Measurements from ENCODE around the gene CXorf58. TPM values are rescaled to one million over a fixed set of nuclear protein-coding genes. Genes with fewer than 3 reads are reported as not detected.
"Not testable (repeated sequence)": the region's sequence is repeated elsewhere in the genome, so short reads cannot be mapped to it uniquely, and the experiment has no call there.

CXorf58 gene, protein sequence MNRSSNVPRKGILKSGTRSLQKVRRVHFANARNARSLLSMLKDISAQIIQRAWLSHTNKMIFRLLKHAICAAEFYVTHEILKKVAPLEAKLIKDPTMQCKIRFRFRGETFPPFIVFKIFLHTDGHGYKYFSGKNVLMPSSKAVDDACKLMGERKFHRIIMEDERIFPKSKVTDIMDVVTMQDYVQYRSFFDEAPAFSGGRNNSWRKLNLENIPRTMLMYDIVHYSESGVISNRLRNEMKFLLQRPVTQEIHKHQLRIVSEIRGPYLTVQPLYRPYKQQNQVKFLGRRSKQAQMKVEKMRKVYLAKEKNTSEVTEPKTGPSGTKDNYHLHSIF
- total RNA-seq = 0.32 TPM
- long read RNA-seq = 0 reads

DNA sequence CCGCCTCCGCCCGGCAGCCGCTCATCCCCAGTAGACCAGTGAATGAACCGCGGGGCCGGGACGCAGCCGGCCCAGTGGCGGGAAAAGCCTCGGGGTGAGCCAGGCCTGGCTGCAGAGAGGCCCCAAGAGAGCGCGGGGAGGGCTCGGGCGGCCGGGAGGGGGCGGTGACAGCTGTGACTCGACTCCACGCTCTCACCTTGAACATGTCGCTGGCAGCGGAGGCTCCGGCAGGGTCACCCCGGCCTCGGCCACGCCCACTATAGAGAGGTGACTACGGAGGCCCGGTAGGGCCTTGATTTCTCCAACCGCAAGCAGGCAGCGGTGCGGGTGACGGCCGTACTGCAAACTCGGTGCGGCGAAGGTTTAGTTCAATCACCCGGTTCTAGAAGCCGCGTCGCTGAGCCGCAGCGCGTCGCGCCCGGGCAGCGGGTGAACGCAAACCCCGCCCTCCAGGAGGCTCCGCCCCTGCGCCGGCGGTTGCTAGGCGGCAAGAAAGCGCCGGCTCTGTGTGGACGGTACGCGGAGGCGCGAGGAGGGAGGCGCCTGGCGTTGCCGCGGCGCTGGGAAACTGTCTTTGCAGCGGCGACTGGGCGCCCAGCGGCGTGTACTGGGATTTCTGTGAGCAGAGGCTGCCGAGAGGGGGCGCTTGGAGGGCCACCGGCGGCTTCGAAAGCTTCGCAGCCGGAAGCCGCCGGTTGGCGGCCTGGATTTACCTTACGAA, at the start of gene CXorf58, which contains the start of gene APOO:
Gene CXorf58, plus strand, starts transcription at position 509 of the 721 bp plus-strand sequence. CDS start 2,297 bp downstream, outside the sequence.
Gene APOO, minus strand, starts transcription at position 441 of the 721 bp plus-strand sequence. Its CDS starts 236 bp downstream, at position 205.
- ATAC-seq = peak; percentile 98
- intact Hi-C loops (cut with DNase I) = loop anchor here (1.0 to 2.0 kb wide), 3 partner anchors 117 to 240 kb away; partner anchors contain the start of genes EIF2S3 and PRDX4
- peak; percentile 96 for DNase-seq (ENCODE audit: missing footprints)

DNA sequence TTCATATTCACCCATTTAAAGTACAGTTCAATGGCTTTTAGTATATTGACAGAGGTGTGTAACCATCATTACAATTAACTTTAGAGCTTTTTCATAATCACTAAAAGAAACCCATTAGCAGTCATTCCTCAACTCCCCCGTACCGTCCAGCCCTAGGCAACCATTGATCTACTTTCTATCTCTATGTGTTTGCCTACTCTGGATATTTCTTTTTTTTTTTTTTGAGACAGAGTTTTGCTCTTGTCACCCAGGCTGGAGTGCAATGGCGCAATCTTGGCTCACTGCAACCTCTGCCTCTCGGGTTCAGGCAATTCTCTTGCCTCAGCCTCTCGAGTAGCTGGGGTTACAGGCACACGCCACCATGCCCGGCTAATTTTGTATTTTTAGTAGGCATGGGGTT, 48.6 kb upstream of the CXorf58 start:
- ATAC-seq; DNase-seq (ENCODE audit: missing footprints); intact Hi-C loops (cut with DNase I): not testable (repeated sequence)

DNA sequence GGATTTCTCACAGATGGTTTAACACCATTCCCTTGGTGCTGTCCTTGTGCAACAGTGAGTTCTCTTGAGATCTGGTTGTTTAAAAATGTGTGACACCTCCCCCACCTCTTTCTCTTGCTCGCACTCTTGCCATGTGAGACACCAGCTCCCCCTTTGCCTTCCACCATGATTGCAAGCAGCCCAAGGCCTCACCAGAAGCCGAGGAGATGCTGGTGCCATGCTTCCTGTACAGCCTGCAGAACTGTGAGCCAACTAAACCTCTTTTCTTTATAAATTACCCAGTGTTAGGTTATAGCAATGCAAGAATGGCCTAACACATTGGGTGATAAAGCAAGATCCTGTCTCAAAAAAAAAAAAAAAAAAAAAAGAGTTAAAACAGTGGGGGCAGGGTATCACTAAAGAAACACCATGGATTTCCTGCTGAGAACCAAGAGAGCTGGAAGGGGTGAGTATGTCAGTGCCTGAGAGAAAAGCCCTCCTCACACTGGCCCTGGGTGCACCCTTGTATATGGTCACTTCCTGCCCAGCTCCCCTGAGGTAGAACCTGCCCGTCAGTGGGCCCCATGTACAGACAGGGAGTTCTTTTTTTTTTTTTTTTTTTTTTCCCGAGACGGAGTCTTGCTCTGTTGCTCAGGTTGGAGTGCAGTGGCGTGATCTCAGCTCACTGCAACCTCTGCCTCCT, 46.5 kb upstream of the CXorf58 start:
- no peak for ATAC-seq
- no peak for DNase-seq (ENCODE audit: missing footprints)
- intact Hi-C loops (cut with DNase I) = no loop called here

DNA sequence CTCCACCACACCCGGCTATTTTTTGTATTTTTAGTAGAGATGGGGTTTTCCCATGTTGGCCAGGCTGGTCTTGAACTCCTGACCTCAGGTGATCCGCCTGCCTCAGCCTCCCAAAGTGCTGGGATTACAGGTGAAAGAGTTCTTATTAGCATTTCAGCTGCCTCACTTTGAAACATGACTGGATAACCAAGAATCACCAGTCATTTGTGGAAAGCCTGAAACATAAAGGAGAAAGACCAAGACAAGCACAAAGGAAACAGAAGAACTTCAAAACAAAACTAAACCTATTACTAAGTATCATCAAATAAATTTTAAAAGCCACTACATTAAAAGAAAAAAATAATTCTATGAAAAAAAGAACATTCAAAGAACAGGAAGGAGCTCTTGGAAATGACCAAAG, 45.9 kb upstream of the CXorf58 start:
- ATAC-seq; intact Hi-C loops (cut with DNase I); DNase-seq (ENCODE audit: missing footprints): not testable (repeated sequence)

DNA sequence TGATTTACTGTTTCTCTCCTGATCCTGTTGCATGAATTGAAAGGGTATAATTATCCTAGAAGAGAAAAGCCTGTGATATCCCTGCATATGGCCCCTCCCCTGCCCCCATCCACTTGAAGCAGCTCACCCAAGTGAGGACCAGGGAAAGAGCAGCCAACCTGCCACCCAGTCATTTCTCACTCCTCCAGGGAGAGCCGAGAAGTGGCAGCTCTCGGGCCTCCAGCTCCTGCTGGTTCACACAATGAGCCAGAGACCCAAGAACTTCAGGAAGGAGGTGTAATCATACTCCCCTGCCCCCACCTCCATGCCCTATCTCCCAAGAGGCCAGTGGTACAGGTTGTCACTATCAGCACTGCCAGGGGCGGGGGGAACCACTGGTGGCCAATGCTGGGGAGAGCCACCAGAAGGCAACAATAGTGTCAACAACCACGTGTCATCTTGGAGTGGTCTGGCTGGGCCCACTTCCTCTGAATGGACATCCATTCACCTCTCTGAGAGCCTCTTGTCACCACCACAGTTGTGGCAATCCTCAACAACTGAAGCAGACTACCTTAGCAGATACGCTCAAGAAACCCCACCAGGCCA, 43.0 kb upstream of the CXorf58 start:
- intact Hi-C loops (cut with DNase I) = no loop called here
- DNase-seq (ENCODE audit: missing footprints) (no peak), ATAC-seq (no peak)

DNA sequence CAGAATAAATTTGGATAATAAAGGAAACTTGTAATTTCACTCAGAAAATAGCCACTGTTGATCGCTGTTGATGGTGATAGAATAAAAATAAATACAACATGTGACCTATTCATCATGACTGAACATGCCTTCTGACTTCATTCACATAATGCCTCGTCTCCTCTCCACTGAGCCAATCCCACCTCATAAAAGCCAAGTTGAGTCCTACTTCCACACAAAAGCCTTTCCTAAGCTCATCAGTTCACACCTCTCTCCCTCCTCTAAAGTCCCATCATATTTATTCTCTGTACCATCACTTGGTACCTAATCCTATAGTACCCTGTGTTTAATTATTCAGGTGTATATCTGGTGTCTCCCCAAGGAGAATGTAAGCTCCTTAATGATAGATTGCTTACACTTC, 37.8 kb upstream of the CXorf58 start:
- intact Hi-C loops (cut with DNase I) = no loop called here
- no peak for DNase-seq (ENCODE audit: missing footprints)
- ATAC-seq = no peak

DNA sequence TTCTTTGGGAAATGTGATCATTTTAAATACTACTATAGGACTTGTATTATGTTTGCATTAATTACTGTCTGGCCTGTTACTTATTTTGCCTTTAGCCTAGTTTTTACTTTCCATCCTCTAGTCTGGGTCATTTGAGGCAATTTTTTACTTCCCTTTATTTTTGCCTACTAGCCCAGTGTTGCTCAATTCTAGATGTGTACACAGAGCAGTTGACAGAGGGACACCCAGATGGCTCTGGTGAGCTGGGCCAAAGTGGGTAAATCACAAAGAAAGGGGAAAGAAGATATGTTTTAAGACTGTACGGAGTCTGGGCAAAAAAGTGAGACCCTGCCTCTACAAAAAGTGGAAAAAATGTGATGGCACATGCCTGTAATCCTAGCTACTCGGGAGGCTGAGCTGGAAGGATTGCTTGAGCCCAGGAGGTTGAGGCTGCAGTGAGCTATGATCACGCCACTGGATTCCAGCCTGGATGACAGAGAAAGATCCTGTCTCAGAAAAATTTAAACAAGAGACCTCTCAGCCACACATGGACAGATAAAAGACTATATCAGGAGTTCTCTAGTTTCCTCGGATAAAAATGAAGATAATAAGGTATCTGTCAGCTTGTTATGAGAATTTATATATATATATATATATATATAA, 35.8 kb upstream of the CXorf58 start:
- no peak for ATAC-seq
- no peak for DNase-seq (ENCODE audit: missing footprints)
- intact Hi-C loops (cut with DNase I) = no loop called here

DNA sequence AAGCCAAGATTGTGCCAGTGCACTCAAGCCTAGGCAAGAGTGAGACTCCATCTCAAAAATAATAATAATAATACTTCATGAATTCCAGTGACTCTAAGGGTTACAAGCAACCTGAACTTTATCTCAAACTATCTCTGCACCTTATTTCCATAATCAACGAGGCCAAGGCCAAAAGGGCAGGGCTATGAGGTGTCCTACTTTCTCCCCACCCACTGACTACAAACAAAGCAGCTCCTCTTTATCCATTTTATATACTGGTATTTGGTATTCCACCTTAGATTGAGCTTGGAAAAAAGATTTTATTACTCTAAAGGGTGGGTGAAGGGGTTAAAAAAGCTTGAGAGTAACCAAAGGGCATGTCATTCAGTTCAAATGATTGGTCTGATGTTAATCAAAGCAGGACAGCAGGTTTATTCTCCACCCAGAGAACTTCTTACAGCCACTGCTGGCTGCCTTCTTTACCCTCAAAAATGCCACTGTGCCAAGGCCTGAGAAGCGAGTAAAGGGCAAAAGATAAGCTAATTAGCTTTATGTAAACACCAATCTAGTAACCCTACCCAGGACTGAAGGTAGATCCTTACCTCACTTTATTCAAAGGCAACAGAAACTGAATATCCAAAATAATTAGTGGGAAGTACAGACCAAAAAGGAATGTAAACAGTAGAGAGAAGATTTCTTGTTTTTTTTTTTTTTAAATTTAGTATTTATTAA, 28.3 kb upstream of the CXorf58 start:
- ATAC-seq (no peak), DNase-seq (ENCODE audit: missing footprints) (no peak)
- intact Hi-C loops (cut with DNase I) = no loop called here

DNA sequence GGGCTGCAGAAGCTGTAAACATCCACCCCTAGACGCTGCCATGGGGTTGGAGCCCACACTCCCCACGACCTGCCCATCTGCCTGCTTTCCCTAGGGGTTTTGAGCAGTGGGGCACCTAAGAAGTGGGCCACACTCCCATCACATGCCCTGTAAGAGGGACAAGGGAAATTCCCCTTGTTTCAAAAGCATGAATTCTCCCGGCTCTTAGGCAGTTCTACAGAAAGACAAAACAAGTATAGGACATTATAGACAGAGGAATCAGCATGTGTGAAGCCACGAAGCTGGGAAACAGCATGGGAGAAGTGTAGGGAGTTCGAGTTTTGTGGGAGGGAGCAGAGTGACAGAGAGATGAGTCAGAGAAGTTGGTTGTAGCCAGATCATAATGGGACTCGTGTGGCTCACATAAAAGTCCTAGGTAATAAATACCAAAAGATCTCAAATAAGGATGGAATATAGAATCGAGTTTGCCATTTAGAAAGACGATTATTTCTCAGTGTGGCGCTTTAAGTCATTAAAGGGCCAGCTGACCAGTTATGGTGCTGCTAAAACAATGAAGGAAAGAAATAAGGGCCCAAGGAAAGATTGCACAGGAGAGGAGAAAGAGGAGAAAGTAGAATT, 24.0 kb upstream of the CXorf58 start:
- DNase-seq (ENCODE audit: missing footprints) (no peak), ATAC-seq (no peak)
- intact Hi-C loops (cut with DNase I) = no loop called here

DNA sequence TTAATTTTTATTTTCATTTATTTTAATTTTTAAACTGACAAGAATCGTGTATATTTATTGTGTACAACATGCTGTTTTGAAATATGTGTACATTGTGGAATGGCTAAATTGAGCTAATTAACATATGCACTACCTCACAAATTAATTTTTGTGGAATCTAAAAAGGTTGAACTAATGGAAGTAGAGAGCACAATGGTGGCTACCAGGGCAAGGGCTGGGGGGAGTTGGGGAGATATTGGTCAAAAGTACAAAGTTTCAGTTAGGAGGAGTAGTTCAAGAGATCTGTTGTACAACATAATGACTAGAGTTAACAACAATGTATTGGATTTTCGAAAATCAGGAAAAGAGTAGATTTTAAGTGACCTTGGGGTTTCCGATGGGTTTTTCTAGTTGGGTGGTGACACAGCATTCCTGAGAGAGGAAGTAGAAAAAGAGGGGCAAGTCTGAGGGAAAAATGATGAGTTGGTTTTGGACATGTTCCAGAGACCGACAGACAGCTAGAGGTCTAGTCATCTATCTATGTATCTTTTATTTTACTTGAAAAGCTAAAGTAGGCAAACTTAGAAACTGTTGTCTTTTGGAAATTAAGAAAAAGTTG, 23.3 kb upstream of the CXorf58 start:
- DNase-seq (ENCODE audit: missing footprints) (no peak), ATAC-seq (no peak)
- intact Hi-C loops (cut with DNase I) = no loop called here

DNA sequence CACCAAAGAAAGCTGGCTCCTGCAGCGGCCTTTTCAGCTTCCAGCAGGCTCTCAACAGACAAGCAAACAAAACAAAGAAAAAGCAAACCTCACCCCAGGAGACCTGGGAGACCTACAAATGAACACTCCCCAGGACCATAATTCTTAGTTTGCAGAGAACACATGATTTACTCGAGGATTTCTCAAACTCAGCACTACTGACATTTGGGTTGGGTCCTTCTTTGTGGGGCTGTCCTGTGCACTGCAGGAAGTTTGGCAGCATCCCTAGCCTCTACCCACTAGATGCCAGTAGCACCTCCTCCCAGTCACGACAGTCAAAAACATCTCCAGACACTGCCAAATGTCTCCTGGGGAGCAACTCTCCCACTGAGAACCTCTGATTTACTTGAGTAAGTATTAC, 22.0 kb upstream of the CXorf58 start:
- DNase-seq (ENCODE audit: missing footprints) (no peak), ATAC-seq (no peak)
- intact Hi-C loops (cut with DNase I) = no loop called here

DNA sequence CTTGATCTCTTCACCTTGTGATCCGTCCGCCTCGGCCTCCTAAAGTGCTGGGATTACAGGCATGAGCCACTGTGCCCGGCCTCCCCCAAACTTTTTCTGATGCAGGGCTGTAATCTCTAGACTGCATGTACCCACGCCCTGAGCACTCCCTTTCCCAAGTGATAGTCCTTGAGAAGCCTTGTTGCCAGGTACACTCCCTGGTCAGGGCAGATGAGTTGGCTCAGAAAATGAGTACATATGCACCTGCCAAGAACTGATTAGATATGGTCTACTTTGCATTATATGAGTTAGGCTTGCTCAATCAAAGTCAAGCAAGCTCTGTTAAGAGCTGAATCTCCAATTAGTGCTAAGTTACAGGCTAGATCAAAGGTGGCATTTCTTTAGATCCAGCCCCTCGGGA, 20.4 kb upstream of the CXorf58 start:
- ATAC-seq (no peak), DNase-seq (ENCODE audit: missing footprints) (no peak)
- intact Hi-C loops (cut with DNase I) = no loop called here

DNA sequence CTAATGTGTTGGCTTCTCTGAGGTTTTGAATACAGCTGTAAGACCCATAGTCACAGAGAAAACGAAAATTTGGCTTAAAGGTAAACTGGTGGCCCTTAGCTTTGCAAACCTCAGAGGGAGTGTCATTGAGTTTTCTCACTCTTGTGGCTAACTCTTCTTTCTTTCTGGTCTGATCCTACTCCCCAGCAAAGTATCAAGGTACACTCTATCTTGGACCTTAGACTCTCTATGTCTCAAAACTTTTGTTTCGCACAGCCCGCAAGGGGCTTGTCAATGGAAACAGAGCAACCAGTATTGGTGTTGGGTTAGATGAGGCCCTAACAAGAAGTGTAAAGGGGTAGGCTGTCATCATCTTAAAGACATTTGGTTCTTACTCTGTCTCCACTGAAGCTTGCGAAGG, 19.9 kb upstream of the CXorf58 start:
- intact Hi-C loops (cut with DNase I) = no loop called here
- DNase-seq (ENCODE audit: missing footprints) (no peak), ATAC-seq (no peak)

DNA sequence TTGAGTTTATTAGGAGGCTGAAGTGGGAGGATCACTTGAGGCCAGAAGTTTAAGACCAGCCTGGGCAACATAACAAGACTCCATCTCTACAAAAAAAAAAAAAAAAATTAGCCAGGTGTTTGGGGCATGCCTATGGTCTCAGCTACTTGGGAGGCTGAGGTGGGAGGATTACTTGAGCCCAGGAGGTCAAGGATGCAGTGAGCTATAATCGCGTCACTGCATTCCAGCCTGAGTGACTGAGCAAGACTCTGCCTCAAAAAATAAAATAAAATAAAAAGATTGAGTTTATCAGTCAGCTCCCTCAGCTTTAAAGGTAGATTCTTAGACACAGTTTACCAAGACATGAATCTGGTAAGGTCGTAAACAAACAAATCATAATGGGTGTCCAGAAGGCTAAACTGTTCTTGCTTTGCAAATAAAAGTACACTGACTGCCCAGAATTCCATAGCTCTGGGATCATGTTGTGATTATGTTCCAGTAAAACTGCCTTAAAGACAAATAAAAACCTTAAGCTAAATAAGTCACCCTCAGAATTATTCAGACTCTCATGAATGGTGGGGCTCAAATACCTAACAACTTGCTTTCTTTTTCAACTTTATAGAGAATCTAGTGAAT, 18.8 kb upstream of the CXorf58 start:
- intact Hi-C loops (cut with DNase I) = no loop called here
- ATAC-seq = no peak

DNA sequence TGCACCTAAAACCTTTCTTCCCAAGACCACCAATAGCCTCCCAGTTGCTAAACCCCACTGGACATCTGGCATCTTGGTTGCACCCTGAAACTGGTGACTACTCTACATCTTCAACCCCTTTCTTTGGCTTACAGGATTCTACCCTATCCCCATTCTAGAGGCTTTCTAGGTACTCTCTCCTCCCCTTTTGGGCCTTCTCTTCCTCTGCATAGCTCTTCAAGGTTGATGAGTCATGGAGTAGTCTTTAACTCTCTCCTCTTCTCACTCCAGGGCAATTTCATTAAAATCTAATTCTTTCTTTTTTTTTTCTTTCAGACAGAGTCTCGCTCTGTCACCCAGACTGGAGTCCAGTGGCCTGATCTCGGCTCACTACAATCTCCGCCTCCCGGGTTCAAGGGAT, 16.9 kb upstream of the CXorf58 start:
- intact Hi-C loops (cut with DNase I) = no loop called here
- DNase-seq (ENCODE audit: missing footprints) (no peak), ATAC-seq (no peak)

More for the DNA sequence above, 18.8 kb upstream of the CXorf58 start:
- no peak for DNase-seq (ENCODE audit: missing footprints)

DNA sequence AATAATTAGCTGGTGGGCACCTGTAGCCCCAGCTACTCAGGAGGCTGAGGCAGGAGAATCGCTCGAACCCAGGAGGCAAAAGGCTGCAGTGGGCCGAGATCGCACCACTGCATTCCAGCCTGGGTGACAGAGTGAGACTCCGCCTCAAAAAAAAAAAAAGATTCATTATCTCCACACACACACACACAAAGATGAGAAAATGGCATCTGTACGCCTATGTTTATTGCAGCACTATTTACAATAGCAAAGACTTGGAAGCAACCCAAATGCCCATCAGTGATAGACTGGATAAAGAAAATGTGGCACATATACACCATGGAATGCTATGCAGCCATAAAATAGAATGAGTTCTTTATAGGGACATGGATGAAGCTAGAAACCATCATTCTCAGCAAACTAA, 12.8 kb upstream of the CXorf58 start:
- ATAC-seq; intact Hi-C loops (cut with DNase I); DNase-seq (ENCODE audit: missing footprints): not testable (repeated sequence)

DNA sequence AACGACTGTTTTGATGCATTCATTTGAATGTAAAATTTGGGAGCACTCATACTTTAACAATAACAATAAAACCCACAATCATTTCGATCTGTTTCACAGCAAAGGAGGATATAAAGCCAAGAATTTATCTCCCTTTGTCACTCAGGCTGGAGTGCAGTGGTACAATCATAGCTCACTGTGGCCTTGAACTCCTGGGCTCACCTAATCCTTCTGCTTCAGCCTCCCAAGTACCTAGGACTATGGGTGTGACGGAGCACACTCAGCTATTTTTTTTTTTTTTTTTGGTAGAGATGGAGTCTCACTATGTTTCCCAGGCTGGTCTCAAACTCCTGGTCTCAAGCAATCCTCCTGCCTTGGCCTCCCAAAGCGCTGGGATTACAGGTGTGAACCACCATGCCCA, 11.3 kb upstream of the CXorf58 start:
- intact Hi-C loops (cut with DNase I); DNase-seq (ENCODE audit: missing footprints); ATAC-seq: not testable (repeated sequence)
